Activated CD4-positive, CD25-positive, alpha-beta regulatory T cell (primary cell): ENCODE data around the gene CDH13.

ENCODE experiments used
- DNase-seq, 4 experiments: peaks; one replicate each; lab custom pipeline; 2025; lab: John Stamatoyannopoulos, UW

CDH13 gene

DNA sequence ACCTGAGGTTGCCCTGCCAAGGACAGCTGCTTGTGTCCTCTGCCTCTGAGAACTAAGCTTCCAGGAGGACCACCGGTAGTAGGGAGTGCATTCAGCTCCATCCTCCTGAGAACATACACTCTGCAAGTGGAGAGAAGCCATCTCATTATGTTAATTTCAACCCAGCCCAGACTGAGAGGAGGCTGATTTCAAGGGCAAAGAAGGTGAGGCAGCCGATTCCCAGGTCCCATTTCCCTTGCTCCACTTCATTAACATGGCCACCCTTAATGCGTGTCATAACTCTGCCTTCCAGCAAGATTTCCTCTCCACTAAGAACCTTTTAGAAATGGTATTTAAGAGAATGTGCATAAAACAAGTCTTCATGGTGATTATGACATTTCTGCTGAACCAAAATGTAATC lies 72.5 kb downstream of the CDH13 start:
- no peak for DNase-seq

GRCh38 chr16:82699711-82700495 lies 73.1 kb downstream of the CDH13 start:
- no peak for DNase-seq

DNA sequence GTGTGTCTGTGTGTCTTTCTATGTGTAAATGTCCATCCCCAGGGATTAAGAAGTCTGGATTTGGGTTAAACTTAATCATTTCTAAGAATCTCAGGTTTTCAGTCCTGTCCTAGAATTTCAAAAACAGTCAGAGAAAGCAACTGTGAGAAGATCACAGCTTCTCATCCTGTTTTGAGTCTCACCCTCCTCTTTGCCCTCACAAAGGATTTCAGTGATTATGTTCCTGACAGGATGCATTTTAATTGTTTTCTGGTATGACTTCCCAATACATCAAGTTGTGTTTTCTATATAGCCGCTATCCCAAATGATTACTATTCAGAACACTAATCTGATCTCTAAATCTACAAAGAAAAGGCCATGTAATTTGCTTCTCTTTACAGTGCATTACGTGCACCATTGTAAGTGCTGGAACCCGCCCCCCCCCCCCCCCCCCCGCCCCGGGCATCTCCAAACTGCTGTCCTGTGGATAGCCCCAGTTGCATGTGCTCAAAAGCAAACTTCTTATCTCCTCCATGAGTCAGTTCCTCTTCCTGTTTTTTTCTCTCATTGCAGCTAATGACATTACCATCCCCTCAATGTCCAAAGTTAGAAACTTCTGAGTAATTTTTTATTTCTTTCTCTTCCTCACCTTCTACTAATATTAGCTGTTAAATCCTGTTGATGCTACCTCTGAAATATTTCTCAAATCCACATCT lies 73.9 kb downstream of the CDH13 start:
- no peak for DNase-seq

DNA sequence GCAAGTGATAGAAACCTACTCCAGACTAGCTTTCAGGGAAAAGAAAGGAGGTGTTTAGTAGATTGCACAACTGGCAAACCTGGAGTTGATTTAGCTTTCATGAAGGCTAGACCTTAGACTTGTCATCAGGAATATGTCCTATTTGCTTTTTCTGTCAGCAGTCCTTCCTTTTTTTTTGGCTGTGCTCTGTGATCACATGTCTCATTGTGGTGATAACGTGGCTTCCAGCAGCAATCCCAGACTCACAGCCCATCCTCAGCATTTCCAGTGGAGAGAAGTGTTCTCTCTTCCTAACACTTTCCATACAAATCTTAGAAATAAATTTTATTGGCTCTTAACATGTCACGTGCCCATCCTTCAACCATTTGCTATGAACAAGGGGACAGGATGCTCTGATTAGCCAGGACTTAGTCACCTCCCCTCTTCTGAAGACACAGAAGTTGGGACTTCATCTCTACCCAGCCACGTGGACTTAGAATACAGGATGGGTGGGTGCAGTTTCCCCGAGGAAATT lies 74.7 kb downstream of the CDH13 start:
- no peak for DNase-seq

DNA sequence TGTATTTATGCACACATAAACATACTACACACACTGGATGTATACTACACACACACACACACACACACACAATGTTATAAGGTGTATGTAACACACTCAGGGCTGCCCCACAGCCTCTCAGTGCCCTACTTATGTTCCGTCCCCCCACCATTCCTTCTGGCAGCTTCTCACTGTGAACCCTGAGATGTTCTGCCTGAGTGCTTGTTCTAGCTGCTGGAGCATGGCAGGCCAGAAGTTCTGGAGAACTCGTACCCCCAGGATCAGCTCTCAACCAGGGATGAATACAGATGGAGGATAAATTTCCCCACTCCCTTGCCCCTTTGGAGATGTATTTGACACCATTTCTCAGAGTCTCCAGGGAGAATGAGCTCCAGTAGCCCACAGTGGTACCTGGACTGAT lies 76.4 kb downstream of the CDH13 start:
- no peak for DNase-seq

- DNase-seq = no peak
Measured at GRCh38 chr16:82703871-82704768, 77.4 kb downstream of the CDH13 start.

GRCh38 chr16:82709987-82710386 lies 83.2 kb downstream of the CDH13 start:
- DNase-seq = no peak

- no peak for DNase-seq
Measured at GRCh38 chr16:82713778-82714177, 87.0 kb downstream of the CDH13 start.

- no peak for DNase-seq
Measured at GRCh38 chr16:82715160-82715559, 88.4 kb downstream of the CDH13 start.

DNA sequence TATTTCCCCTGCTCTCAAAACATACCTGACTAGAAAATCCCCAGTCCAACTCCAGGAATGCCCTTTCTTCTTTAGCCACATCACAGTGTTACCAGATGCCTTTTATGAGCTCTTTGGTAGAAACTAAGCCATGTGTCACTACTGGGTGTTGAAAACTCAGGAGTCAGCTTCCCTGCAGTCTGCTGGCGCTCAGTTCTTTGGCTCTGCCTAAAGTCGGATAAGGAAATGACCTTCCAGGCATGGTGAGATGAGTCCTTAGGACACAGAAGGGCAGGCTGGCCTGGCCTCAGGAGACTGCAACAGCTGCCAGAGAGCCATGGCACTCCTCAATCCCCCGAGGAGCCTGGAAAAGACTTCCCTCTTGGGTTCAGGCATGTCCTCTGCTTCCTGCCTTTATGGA lies 89.1 kb downstream of the CDH13 start:
- DNase-seq = no peak

DNA sequence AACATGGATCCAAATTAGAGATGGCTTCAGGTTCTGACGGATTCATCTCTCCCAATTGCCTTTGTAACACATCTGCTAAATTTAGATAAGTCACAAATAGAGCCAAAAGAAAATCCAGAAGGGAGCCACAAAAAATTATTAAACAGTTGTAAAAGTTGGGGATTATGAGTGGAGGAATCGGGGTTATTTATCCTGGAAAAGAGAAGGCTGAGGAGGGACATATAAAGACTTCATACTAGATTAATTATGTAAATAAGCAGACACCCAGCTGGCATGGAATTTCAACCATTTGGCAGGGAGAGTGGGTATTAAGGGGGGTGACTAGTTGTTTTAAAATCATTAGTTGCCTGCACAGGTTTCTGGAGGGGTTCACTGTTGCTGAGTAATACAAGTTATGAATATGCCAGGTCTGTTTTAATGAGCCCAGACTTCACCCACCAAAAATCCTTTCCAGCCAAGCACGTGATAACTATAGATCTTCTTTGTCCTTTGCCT lies 89.6 kb downstream of the CDH13 start:
- DNase-seq = no peak

- no peak for DNase-seq
Measured at GRCh38 chr16:82720414-82720813, 93.6 kb downstream of the CDH13 start.

- DNase-seq = no peak
Measured at GRCh38 chr16:82726306-82726705, 99.5 kb downstream of the CDH13 start.

DNA sequence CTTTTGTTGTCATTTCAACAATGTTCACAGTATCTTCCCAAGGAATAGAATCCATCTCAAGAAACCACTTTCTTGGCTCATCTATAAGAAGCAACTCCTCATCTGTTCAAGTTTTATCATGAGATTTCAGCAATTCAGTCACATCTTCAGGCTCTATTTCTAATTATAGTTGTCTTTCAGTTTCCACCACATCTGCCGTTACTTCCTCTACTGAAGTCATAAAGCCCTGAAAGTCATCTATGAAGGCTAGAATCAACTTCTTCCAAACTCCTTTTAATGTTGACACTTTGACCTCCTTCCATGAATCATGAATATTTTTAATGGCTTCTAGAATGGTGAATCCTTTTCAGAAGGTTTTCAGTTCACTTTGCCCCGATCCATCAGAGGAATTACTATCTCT lies 102.1 kb downstream of the CDH13 start:
- DNase-seq = no peak

- DNase-seq = no peak
Measured at GRCh38 chr16:82730901-82731300, 104.1 kb downstream of the CDH13 start.

- DNase-seq = no peak
Measured at GRCh38 chr16:82732461-82732860, 105.7 kb downstream of the CDH13 start.

- DNase-seq = no peak
Measured at GRCh38 chr16:82735186-82735585, 108.4 kb downstream of the CDH13 start.

GRCh38 chr16:82735673-82736091 lies 108.9 kb downstream of the CDH13 start:
- no peak for DNase-seq

GRCh38 chr16:82736224-82736623 lies 109.5 kb downstream of the CDH13 start:
- DNase-seq = no peak

DNA sequence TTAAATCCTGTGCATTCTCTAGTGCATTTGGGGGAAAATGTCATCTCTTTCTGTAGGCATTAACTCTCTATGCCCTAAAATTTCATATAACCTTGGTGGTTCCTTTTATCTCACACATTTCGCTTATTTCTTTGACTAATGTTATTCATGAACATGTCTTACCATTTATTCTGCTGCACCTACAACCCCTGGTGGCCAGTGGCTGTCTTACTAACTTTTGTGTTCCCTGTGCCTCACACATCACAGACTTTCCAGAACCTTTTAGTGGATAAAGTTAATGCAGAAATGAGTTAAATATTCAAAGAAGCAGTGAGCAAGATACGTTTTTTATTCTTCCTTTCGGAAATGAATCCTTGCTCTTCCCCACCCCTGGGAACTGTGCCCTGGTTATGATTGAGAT lies 111.9 kb downstream of the CDH13 start:
- DNase-seq = no peak

DNA sequence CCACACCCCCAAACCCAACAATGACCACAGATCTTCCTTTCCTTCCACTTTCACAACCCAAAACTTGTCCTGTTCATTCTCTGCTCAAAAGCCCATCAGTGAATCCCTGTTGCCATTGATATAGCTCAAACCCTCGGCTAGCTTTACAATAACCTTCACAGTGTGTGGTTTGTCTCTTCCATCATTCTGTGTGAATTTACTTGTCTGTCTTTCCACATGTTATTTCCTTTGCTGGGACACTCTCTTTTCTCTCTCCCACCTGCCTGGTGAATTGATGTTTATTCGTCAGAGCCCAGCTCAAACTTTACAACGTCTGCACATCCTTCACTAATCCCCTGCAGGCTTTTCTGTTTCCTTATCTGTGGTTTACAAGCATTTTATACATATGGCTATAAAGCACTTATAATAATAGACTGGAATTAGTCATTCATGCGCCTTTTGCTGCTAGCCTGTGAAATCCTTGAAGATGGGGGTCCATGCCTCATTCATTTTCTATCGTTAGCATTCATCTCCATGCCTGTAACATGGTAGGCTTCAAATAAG lies 114.4 kb downstream of the CDH13 start:
- DNase-seq = no peak

GRCh38 chr16:82744958-82745357 lies 118.2 kb downstream of the CDH13 start:
- DNase-seq = no peak
